ENCODE data around the gene GRHL1.

Gene GRHL1

GRCh38 chr2:10042301-10043161, 91.0 kb downstream of the GRHL1 start:
- H3K4me1 Mint-ChIP-seq: peaks cover 25% of the 10 kb centered on the region
- H3K9me3 Mint-ChIP-seq: no peaks in the 10 kb centered on the region
- peak overlapping the region; percentile 92 for H3K27ac Mint-ChIP-seq
- H3K27me3 Mint-ChIP-seq: no peaks in the 10 kb centered on the region
- no peaks in the 10 kb centered on the region for H3K36me3 Mint-ChIP-seq
- peak overlapping the region; percentile 83 for H3K4me3 Mint-ChIP-seq

DNA sequence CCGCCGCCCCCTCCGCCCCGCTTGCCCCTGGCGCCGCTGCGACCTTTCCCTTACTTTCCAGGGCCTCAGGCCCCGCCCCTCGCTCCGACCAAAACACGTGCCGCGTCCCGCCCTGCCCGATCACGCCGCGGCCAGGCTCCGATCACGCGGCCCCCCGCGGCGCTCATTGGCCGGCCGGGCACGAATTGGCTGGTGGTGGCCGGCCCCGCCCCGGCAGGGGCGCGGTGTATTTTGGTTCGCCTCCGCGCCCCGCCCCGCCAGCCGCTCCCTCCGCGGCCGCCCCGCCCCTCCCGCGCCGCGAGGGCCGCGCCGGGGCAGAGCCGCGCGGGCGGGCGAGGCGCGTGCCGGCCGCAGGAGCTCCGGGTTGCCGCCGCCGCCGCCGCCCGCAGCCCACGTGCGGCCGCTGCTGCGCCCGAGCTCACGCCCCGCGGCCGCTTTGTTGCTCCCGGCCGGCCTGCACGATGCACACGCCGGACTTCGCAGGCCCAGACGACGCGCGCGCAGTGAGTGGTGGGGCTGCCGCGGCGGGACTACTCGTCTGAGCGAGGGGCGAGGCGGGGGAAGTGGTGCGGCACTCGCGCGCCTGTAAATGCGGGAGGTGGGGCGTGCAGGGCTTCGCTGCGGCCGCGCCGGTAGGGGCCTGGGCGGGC, 91.9 kb downstream of the GRHL1 start, which contains the start of gene KLF11:
Gene KLF11 (plus strand): TSS at position 295 of the 650 bp plus-strand sequence. CDS start 167 bp downstream, at position 462.
- peak within 1 kb of the TSS; percentile 83 for H3K4me3 Mint-ChIP-seq
- H3K36me3 Mint-ChIP-seq: no peaks in the 10 kb centered on the region
- no peaks in the 10 kb centered on the region for H3K9me3 Mint-ChIP-seq
- H3K4me1 Mint-ChIP-seq: peaks cover 25% of the 10 kb centered on the region
- H3K27ac Mint-ChIP-seq: peak within 1 kb of the TSS; percentile 92
- no peaks in the 10 kb centered on the region for H3K27me3 Mint-ChIP-seq

- H3K36me3 Mint-ChIP-seq: no peaks in the 10 kb centered on the region
- H3K4me3 Mint-ChIP-seq: peak overlapping the region; percentile 82
- peaks cover 25% of the 10 kb centered on the region for H3K4me1 Mint-ChIP-seq
- H3K27ac Mint-ChIP-seq: peak overlapping the region; percentile 61
- no peaks in the 10 kb centered on the region for H3K9me3 Mint-ChIP-seq
- no peaks in the 10 kb centered on the region for H3K27me3 Mint-ChIP-seq
Observed at GRCh38 chr2:10043906-10044601, 92.6 kb downstream of the GRHL1 start.

DNA sequence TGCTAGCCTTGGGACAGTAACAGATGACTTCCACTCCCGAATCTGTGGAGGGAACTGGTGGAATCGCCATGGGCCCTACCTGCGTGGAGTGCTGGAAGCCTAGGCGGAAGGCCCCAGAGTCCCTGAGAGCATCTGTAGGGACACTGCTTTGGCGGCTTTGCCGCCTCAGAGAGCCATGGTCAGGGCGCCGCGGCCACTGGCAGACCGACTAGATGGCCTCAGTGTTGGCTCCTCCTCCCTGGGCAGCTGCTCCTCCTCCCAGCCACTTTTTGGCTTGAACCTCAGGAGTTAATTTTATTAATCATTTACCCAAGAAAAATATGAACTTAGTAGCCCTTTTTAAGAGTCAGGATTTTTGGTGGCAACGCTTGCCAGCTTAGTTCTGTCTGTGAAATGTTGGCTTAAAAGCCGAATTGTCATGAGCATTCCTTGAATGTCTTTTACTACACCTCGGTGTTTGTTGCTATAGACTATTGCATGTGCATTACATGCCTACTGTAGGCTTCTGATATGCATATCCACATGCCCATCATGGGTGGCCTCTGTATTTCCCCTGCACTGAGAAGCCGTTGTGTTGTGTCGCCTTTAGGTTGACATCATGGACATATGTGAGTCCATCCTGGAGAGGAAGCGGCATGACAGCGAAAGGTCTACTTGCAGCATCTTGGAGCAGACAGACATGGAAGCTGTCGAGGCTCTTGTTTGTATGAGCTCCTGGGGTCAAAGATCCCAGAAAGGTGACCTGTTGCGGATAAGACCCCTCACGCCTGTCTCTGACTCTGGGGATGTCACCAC, 94.3 kb downstream of the GRHL1 start:
- H3K9me3 Mint-ChIP-seq: no peaks in the 10 kb centered on the region
- peaks cover 25% of the 10 kb centered on the region for H3K4me1 Mint-ChIP-seq
- no peaks in the 10 kb centered on the region for H3K36me3 Mint-ChIP-seq
- no peak overlapping the region for H3K4me3 Mint-ChIP-seq
- no peaks in the 10 kb centered on the region for H3K27me3 Mint-ChIP-seq
- peak overlapping the region; percentile 65 for H3K27ac Mint-ChIP-seq

- peaks cover 25% of the 10 kb centered on the region for H3K4me1 Mint-ChIP-seq
- H3K9me3 Mint-ChIP-seq: no peaks in the 10 kb centered on the region
- H3K27me3 Mint-ChIP-seq: no peaks in the 10 kb centered on the region
- no peaks in the 10 kb centered on the region for H3K36me3 Mint-ChIP-seq
- no peak overlapping the region for H3K4me3 Mint-ChIP-seq
- no peak overlapping the region for H3K27ac Mint-ChIP-seq
Observed at GRCh38 chr2:10046931-10047330, 95.4 kb downstream of the GRHL1 start.

DNA sequence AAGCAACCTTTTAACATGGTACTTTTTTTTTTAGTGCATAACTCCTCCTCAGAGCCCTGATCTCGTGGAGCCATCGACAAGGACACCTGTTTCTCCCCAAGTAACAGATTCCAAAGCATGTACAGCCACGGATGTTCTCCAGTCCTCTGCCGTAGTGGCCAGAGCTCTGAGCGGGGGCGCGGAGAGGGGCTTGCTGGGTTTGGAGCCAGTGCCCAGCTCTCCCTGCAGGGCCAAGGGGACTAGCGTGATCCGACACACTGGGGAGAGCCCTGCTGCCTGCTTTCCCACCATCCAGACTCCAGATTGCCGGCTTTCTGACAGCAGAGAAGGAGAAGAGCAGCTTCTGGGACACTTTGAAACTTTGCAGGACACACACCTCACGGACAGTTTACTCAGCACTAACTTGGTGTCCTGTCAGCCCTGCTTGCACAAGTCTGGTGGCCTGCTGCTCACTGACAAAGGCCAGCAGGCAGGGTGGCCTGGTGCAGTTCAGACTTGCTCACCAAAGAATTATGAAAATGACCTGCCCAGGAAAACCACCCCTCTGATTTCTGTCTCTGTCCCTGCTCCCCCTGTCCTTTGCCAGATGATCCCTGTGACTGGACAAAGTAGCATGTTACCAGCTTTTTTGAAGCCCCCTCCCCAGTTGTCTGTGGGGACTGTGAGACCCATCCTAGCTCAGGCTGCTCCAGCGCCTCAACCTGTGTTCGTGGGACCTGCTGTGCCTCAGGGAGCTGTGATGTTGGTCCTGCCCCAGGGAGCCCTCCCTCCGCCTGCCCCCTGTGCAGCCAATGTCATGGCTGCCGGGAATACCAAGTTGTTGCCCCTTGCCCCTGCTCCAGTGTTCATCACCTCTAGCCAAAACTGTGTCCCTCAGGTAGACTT, 96.4 kb downstream of the GRHL1 start:
- H3K36me3 Mint-ChIP-seq: peaks cover 1% of the 10 kb centered on the region

GRCh38 chr2:10048501-10049171, 97.1 kb downstream of the GRHL1 start:
- Mint-ChIP-seq H3K9me3 (no peaks in the 10 kb centered on the region), H3K4me3 (no peak overlapping the region), H3K27me3 (no peaks in the 10 kb centered on the region), H3K27ac (no peak overlapping the region), H3K36me3 (peaks cover 1% of the 10 kb centered on the region), H3K4me1 (peaks cover 17% of the 10 kb centered on the region)

More for the DNA sequence above, 96.4 kb downstream of the GRHL1 start:
- Mint-ChIP-seq H3K27me3 (no peaks in the 10 kb centered on the region), H3K9me3 (no peaks in the 10 kb centered on the region), H3K27ac (no peak overlapping the region), H3K4me3 (no peak overlapping the region), H3K4me1 (peaks cover 18% of the 10 kb centered on the region)

Measured in activated naive CD4-positive, alpha-beta T cell treated with anti-CD3 and anti-CD28 coated beads, Interleukin-2, amount 50 U/mL, for 24 hours (primary cell).